NOMO-1 treated with DMSO at 0.1 percent for 48 hours (cell line): ENCODE data around the gene SARDH.
"Not testable (repeated sequence)": the region's sequence is repeated elsewhere in the genome, so short reads cannot be mapped to it uniquely, and the experiment has no call there.

Experiments
- DNase-seq: peaks from one replicate; lab custom pipeline; 2025; ENCODE audit not compliant: unreplicated experiment; lab: John Stamatoyannopoulos, UW

The SARDH gene

DNA sequence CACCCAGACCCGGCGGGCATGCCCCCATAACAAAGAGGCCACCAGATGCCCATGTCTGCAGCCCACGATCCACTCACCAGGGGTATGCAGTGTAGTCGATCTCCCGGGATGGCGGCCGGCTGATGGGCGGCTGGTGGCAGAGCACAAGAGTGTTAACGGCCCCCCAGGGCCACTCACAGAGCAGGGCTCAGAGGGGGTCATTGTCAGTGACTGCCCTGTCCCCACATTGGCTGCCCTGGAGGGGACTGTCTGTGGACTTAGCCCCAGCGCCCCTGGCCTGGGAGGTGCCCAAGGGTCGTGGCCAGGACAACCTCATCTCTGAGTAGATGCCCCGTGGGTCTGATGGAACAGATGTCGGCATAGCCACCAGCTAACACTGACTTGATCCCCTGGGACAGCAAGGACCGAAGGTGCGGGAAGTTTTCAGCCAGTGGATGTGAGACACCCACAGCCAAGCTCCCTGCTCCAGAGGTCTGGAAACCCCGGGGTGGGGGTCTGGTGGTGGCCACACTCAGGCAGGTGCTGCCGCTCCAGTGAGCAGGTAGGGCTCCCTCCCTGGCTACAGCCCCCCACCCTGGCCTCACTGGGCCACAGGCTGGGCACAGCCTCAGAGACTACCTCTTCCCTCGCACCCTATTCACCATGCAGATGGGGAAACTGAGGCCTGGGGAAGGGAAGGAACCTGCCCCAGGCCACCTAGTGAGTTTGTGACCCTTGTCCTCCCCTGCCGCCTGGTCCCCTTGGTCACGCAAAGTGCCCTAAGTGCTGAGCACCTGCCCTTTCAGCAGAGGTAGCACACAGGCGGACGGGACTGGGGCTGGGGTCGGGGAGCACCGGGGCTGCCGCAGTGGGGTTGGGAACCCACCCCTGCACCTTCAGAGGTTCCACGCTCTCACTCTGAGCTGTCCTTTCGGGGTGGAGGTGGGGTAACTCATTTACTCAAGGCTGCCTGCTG lies 38.1 kb upstream of the SARDH start:
- no peak for DNase-seq

DNA sequence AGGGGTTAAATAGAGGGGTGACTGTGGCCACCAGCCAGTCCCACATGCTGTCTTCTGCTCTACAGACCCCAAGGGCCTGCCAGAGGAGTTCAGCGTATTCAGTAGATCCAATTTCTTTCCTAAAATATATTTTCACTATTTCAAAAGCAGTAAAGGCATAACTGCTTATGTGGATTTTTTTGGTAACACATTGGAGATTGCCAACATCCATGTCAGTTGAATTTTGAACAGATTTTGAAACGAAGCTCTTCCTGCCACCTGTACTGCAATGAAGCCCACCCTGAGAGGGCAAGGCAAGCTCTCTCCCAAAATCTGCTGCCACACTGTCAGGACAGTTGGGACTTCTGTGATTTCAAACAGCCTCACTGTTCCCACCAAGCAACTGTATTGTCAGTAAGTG lies 37.1 kb upstream of the SARDH start:
- no peak for DNase-seq

DNA sequence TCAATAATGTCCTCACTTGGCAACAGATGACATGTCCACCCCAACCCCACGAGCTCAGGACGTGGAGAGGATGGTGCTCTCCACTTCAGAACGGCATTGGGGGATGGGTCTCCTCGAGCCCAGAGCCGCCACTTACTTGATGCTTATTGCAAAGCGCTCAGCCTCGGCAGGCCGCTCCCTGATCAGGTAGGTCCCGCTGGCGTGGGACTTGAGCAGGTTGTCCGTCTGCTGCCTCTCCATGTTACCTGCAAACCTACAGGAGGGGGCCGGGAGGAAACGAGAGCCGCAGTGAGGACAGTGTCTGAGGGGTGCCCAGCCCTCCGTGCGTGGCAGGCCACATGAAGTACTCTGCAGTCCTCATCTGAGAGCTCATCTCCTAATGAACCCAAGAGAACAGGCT lies 36.6 kb upstream of the SARDH start:
- no peak for DNase-seq

DNA sequence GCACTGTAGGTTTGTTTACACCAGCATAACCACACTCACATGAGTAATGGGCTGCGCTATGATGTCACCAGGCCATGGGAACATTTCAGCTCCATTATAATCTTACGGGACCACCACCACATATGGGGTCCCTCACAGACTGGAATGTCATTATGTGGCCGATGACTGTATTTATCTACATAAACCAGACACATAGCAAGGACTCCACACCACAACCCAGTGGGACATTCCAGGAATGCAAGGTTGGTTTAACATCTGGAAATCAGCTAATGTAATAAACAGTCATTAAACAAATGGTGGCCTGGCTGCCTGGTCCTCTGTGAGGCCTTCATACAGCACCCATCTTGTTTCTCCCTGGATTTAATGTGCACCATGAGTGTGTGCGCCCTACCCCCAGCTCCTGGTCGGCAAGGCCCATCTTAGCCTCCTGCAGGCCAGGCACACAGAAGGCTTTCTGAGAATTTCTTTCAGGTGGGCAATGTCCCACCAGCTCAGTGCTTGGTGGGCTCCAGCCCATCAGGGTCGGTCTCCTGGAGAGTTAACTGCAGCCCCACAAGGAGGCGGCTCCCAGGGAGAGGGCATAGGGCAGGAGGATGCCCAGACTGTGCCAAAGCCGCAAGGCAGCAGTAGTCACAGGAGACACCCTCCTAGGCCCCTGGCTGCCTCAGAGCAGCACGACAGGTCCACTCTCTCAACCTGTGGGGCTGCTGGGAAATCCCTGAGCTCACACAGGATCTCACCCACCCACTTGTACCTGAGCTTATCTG lies 35.9 kb upstream of the SARDH start:
- DNase-seq, result no peak

DNA sequence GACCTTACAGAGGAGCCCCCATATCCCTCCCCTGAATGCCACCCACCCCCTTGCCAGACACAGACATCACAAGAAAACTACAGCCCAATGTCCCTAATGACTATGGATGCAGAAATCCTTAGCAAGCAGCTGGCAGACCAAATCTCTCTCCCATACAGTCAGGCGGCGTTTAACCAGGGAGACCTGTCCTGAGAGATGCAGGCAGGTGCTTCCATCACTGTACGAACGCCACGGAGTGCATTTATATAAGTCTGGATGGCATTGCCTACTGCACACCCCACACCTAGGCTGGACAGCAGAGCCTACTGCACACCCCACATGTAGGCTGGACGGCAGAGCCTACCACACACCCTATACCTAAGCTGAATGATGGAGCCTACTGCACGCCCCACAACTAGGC lies 34.4 kb upstream of the SARDH start:
- no peak for DNase-seq

DNA sequence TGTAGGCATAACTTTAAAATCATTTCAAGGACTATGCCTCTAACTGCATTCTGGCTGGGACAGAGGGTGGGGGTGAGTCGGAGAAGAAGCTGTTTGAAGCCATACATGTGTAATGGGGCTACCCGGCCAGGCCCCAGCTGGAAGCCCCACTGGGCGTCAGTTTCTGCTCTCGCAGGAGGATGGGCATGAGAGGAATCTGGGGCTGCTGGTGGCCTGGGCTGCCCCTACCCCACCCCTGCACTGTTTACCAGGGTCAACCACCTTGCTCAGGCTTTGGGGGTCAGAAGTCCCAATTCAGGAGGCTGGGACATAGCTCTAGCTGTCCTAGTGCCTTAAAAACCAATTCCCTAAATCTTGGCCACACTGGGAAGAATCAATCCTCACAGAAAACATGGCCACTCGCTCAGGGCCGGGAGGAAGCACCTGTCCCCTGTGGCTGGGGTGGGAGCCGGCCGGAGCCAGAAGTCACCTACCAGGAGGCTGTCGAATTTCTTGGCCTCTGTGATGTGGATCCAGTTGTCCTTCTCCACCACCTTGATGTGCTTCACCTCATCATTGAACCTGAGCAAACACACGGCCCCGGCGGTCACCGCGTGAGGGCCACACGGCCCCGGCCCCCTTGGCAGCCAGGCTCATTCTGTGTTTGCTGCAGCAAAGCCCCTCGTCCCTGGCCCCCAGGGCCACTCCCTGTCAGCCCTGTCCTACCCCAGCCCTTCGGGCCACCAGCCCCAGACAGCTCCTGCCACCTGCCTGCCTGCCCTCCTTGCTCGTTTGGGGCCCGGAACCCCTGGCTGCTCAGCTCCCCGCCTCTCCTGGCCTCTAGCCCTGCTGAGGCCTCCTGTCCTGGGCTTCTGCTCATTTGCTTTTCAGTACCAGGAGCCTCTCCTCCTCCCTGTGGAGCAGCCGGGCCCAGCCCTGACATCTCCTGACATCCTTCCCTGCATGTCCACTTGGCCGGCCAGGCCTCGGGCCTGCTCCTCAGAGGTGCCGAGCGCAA lies 33.6 kb upstream of the SARDH start:
- no peak for DNase-seq

DNA sequence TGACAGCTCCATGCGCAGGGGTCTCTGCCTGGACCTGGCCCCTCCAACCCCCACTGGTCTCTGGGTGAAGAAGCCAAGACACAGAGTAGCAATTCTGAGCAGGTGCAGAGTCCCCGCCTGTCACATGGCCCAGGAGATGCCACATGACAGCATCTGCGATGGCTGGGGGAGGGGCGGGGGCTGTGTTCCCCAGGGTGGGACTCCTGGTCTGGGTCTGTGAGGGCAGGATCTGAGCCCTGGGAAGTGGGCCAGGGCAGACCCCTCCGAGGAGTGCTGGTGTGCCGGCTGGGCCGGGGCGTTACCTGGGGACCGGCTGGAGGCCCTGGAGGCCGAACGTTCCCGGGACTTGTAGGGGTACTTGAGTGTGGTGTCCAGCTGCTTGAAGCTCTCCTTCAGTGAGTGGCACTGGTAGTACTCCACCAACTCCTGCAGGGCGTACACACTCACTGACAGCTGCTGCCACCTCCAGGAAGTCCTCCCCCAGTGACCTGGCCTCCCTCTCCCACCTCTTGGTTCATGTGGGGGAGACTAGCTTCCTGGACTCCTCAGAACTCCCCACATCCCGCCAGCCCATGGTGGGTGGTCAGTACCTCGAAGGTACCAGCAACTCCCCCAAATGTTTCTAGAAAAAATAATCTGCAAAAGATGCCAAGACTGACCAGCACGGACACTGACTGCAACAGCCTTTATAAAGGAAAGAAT lies 32.1 kb upstream of the SARDH start:
- no peak for DNase-seq

DNA sequence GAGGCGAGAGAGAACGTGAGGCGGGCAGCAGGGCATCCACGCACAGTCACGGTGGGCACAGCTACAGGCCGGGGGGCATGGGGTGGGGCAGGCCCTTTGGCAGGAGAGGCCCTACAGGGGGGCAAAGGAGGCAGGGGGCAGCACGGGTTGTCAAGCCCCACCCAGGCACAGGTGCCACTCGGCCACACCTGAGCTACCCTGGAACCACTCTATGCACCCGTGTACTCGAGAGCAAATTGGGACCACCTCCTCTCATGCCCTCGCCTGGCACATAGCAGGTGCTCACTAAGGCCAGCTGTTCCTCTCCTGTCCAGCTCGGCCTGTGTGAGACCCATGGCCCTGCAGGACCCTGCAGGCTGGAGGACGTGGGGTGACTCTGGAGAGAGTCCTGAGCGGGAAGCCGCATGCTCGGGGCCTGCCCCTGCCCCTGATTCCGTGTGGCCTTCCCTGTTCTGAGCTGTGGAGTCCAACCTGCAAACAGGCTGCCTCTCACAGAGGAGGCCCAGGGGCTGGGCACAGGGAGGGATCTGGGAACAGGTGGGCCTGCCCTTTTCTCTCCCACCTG lies 31.4 kb upstream of the SARDH start:
- DNase-seq, result no peak

DNA sequence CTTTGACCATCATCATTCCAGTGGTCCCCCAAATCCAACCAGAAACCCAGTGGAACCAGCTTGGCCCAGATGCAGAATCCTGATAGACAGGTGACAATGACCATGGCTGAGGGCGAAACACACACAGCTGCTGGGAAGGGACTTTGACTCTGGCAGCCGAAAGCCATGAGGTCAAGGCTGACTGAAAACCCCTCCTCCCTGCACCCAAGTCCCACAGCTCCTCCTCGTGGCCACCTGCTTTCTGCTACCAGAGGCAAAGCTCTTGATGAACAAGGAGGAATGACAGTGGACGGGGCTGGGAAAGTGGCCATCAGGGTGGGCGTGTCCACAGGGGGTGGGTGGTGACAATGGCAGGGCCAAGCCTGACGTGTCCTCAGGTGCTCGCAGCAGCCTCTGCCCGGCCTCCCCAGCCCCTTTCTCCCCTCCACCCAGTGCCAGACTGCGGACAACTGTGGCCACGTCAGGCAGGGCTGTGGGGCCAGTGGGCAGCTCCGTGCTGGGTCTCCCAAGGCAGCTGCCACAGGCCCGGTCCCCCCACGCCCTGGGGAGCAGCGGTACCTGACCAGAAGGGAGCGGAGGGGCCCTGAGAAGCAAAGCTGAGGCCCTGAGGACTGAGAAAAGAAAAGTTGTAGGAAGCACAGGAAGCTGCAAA lies 30.8 kb upstream of the SARDH start:
- no peak for DNase-seq

DNA sequence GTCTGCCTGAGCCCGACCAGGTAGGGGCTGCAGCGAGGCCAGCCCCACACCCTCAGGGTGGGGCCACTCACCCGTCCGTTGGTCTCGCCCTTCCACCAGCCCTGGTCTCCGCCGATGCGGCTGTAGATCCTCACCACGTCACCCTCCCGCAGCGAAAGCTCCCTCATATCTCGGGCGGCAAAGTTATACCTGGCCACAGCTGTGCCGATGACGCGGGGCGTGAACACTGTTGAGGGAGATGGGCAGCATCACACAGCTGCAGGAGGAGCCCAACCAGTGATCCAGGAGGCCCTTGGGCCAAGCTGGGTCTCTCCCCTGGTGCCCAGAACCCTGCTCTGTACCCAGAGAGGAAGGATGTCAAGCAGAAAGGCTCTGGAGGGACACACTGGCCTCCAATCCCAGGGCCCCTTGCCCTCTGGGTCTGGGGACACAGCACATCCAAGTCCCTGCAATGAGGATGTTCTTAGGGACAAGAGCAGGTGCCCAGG lies 30.3 kb upstream of the SARDH start:
- no peak for DNase-seq

DNA sequence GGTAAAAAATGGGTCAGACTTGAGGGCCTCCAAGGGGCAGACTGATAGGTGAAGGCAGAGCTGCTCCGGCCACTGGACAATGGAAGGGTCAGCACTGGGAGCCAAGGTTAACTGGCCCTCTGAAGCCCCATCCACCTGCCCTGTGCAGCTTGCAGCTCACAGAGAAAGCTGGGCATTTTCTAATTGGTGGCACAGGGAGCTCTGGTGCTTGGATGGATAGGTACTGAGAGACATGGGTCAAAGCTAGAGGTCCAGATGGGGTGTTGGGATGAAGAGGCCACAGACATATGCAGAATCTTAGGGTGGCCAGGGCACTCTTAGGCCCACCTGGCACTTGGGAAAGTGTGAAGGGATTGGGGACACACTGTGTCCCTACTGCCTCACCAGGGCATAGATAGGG lies 29.5 kb upstream of the SARDH start:
- no peak for DNase-seq

DNA sequence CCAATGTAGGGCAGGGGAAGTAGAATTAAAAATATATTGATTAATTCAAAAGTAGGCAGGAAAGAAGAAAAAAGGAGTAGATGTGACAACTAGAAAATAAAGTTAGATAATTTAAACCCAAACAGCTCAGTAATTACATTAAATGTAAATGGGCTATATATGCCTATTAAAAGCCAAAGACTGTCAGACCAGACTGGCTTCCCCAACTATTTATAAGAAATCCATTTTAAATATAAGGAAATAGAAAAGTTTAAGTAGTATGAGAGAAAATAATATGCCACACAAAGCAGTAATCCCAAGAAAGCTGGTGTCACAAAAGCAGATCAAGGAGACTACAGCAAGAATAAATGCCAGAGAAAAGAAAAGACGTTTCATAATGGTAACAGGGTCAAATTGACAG lies 28.9 kb upstream of the SARDH start:
- no peak for DNase-seq

DNA sequence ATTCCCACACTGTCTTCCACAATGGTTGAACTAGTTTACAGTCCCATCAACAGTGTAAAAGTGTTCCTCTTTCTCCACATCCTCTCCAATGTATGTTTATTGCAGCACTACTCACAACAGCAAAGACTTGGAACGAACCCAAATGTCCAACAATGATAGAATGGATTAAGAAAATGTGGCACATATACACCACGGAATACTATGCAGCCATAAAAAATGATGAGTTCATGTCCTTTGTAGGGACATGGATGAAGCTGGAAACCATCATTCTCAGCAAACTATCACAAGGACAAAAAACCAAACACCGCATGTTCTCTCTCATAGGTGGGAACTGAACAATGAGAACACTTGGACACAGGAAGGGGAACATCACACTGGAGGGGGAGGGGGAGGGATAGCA lies 28.1 kb upstream of the SARDH start:
- DNase-seq, result not testable (repeated sequence)

DNA sequence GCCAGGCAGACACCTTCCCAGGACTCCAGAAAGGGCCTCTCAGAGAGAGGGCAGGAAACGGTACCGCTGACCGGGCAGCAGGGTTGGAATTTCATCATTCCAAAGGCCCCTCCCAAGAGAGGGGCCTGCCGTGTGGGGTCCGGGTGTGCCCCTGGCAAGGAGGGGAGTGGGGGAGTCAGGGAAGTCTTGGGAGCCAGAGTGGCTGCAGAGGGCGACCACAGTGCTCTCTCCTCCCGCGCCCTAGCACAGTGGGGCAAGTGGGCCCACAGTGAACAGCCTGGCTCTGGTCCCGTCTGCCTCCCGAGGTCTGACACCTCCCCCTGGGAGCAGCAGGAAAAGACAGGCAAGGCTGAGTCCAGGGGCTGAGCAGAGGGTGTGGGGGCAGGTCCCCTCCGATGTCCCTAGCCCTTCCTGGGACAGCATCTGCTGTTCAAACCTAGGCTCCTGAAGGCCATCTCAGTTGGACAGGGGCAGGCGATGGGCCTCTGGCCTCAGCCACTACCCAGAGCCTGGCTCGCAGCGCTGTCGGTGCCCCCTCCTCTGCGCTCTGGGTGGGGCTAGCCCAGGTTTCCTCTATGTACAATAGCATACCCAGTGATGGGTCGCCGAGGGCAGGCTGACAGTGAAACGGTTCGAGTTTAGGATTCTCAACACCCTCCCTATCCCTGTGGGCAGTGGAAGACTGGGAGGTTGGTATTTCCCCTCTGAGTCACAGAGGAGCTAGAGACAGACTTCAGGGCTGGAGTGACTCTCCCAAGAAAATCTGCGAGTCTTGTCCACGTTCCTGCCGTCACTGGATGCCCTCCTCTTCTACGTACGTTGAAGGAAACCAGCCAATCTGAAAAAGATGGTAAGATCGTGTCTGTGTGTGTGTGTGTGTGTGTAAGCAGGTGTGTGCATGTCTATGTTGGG lies 25.4 kb upstream of the SARDH start:
- no peak for DNase-seq

DNA sequence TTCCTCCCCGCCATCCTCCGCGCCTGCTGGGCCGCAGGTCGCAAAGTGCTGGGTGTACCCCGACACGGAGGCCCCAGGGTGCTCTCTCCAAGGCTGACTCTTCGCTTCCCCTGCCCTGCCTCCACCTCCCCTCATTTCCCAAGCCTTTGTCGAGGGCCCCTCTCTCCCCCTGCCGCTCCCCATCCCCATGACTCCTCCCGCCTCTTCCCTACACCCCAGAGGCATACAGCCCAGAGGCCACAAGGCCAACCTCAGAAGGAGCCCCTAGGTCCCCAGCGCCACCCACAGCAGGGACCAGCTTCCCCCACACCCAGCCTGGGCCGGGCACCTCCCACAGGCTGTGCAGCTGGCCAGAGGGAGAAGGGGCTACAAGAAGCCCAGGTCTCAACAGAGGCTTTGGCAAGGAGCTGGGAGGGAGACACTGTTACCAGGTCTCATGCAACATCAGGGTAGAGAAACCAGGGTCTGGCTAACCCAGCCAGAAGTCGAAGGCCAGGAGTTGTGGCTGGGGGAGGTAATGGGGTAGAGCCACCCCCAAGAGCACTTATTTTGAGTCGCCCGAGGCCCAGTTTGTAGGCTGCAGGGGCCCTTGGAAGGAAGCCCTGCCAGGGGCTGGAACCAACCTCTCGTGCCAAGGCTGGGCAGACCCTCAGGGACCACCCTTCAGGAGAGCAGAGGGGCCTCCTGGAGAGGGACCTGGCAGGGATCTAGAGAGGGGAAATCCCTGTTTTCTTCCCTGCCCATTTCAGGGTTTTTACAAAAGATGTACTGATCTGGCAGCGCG lies 24.5 kb upstream of the SARDH start:
- no peak for DNase-seq

DNA sequence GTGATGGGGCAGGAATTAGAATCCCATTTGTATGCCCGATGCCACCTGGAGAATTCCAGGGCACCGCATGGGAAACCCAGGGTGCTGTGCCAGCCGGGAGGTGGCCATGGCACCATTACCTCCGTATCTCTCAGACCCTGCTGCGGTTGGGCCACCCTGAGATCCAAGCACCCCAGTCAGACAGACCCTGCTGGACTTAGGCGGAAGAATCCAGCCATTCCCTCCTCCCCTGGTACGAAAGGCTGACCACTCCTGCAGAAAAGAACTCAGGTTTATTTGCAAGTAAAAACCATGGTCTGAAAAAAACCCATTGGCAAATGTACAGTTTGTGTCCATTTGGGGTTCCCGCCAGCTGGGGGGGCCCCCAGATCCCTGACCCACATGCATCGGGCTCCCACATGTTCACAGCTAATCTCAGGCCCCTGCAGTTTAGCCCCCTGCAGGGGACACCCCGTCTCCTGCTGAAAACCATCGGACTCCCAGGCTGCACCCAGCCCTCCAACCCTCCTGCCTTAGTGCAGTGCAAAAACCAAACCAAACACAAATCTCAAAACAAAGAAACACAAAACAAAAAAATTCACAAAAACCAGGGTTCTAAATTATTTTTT lies 23.6 kb upstream of the SARDH start:
- DNase-seq, result no peak

DNA sequence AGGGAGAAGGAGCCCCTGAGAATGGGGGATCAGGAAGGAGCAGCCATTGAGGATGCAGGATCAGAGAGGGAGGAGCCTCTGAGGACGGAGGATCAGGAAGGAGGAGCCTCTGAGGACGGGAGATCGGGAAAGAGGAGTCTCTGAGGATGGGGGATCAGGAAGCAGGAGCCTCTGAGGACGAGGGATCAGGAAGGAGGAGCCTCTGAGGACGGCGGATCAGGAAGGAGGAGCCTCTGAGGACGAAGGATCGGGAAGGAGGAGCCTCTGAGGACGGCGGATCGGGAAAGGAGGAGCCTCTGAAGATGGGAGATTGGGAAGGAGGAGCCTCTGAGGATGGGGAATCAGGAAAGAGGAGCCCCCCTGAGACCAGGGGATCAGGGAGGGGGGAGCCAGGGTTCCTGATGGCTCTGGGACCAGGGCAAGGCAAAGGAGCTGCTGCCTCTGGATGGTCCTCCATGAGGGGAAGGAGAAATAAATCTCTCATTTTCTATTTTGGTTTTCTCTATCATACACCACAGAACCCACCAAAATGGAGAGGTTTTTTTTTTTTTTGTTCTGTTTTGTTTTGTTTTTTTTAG lies 22.6 kb upstream of the SARDH start:
- DNase-seq, result no peak
